Prostate gland (tissue), 2 donors: Measurements from ENCODE around the gene PARP8. TPM values are rescaled to one million over a fixed set of nuclear protein-coding genes. Genes with fewer than 3 reads are reported as not detected.

Source experiments
- DNase-seq: peaks from one replicate; pipeline ENCODE4 v3.0.0-alpha.2; 2019; ENCODE audit warnings: low spot score
- H3K27ac ChIP-seq, 2 donors: fragments of 200-600 bp; sonication (generic); 2 replicates each; pipeline ENCODE4 v1.5.1; 2017 to 2019
- H3K27me3 ChIP-seq: fragments of 200-600 bp; sonication (generic); replicated peaks from 2 replicates; pipeline ENCODE4 v1.5.1; 2019; ENCODE audit not compliant: insufficient read depth
- H3K36me3 ChIP-seq, 2 donors: fragments of 200-600 bp; sonication (generic); 1 replicate in 1 of 2; 2 replicates in 1 of 2; pipeline versions ENCODE4 v1.5.1 to v1.8.1; 2017 to 2019
- H3K4me1 ChIP-seq: fragments of 200-600 bp; sonication (generic); replicated peaks from 2 replicates; pipeline ENCODE4 v1.5.1; 2019
- H3K4me3 ChIP-seq, 2 donors: fragments of 200-600 bp; sonication (generic); 2 replicates each; pipeline ENCODE4 v1.5.1; 2017 to 2019
- H3K9me3 ChIP-seq: fragments of 200-600 bp; sonication (generic); 2 replicates; pipeline ENCODE4 v1.5.1; 2017
- POLR2A ChIP-seq: fragments of 450-650 bp; IDR thresholded peaks from one replicate; pipeline ENCODE4 v1.6.1; 2016; ENCODE audit warnings: antibody characterized with exemption, mild to moderate bottlenecking
- POLR2AphosphoS5 ChIP-seq: sonication (generic); formaldehyde crosslinking; IDR thresholded peaks from one replicate; pipeline ENCODE4 v1.6.1; 2017; ENCODE audit warnings: antibody characterized with exemption
- WGBS: methylation state at CpG from one replicate; pipeline ENCODE4 v1.1.5; 2018; 5-methylcytosine and 5-hydroxymethylcytosine counted together
- intact Hi-C: fragments of 100-400 bp; cut with DNase I; formaldehyde crosslinking; loops from one replicate; pipeline ENCODE4 v1.14.2; 2022
- total RNA-seq, 2 donors: library from RNA; depleted of rRNA; stranded (reverse); fragments of >200 nt; gene quantifications; one replicate each; pipeline ENCODE4 v1.1.0, GENCODE V29; 2016
- TF ChIP-seq, protein P1 (sequence below), 4 experiments: fragments of 200-600 bp in 2 of 4; fragments of 450-650 bp in 2 of 4; sonication (generic) in 2 of 4; IDR thresholded peaks; 1 replicate in 3 of 4; 2 replicates in 1 of 4; pipeline ENCODE4 v1.5.1; 2016 to 2019; ENCODE audit warnings: antibody characterized with exemption in 4 of 4, mild to moderate bottlenecking in 2 of 4, moderate library complexity in 2 of 4

PARP8 gene
- total RNA-seq, 2 donors from 2014 or later, result 21.8 TPM

DNA sequence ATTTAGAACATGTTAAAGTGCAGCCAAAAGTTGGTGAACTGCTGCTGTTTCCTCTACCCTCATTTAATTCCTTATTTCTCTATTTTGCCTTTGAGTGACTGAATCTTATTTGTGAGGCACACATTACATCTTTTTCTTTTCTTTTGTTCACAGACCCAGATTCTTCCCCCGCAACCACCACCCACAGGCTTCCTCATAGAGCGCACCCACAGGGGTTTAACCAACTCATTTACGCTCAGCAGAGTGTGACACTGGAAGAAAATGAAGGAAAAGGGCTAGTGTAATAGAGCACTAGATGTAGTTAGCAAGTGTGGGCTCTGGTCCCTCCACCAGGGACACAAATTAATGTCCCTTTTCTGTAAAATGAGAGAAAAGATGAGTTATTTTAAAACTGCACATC, 200.7 kb downstream of the PARP8 start:
- no peaks in the 10 kb centered on the region for H3K9me3 ChIP-seq
- H3K36me3 ChIP-seq, result no peaks in the 10 kb centered on the region
- no peaks in the 10 kb centered on the region for H3K27me3 ChIP-seq
- DNase-seq, result no peak
- TF ChIP-seq POLR2AphosphoS5, result no peak
- TF ChIP-seq, protein P1, sequence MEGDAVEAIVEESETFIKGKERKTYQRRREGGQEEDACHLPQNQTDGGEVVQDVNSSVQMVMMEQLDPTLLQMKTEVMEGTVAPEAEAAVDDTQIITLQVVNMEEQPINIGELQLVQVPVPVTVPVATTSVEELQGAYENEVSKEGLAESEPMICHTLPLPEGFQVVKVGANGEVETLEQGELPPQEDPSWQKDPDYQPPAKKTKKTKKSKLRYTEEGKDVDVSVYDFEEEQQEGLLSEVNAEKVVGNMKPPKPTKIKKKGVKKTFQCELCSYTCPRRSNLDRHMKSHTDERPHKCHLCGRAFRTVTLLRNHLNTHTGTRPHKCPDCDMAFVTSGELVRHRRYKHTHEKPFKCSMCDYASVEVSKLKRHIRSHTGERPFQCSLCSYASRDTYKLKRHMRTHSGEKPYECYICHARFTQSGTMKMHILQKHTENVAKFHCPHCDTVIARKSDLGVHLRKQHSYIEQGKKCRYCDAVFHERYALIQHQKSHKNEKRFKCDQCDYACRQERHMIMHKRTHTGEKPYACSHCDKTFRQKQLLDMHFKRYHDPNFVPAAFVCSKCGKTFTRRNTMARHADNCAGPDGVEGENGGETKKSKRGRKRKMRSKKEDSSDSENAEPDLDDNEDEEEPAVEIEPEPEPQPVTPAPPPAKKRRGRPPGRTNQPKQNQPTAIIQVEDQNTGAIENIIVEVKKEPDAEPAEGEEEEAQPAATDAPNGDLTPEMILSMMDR (IDR thresholded peaks at IDR 0.05), result no peak
- TF ChIP-seq POLR2A, result no peak
- intact Hi-C loops, result no loop called here
- no peak overlapping the region for H3K27ac ChIP-seq
- no peaks in the 10 kb centered on the region for H3K4me1 ChIP-seq
- H3K4me3 ChIP-seq, result no peak overlapping the region
- 88% methylated on average over 3 of the region's 3 CpGs for WGBS

DNA sequence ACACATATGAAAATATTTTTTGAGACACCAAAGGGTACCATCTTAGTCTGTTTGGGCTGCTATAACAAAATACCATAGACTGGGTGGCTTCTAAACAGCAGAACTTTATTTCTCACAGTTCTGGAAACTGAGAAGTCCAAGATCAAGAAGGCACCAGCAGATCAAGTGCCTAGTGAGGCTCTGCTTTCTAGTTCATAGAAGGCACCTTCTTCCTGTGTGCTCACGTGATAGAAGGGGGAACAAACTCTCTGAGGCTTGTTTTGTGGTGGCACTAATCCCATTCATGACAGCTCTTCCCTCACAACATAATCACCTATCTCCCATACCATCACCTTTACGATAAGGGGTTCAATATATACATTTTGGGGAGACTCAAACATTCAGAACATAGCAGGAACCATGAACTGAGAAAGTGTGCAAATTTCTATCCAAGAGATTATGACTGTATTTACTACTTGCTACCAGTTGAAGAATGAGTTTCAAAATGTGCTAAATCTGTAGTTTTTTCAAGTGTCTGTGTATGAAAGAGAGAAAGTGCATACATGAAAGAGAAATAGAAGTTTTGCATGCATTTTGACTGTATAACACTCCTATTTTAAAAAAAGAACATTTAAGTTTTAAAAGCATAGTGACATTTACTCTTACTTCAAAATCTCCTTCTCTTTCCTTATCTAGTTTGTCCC, 207.3 kb downstream of the PARP8 start:
- DNase-seq, result no peak
- H3K9me3 ChIP-seq, result no peaks in the 10 kb centered on the region
- H3K27me3 ChIP-seq, result no peaks in the 10 kb centered on the region
- H3K36me3 ChIP-seq, result no peaks in the 10 kb centered on the region
- intact Hi-C loops, result no loop called here
- TF ChIP-seq POLR2AphosphoS5, result no peak
- no peak for TF ChIP-seq POLR2A
- TF ChIP-seq, protein P1 (IDR thresholded peaks at IDR 0.05), result no peak
- H3K4me3 ChIP-seq, result no peak overlapping the region
- no peaks in the 10 kb centered on the region for H3K4me1 ChIP-seq
- WGBS, result 85% methylated on average over 2 of the region's 2 CpGs
- H3K27ac ChIP-seq, result no peak overlapping the region

DNA sequence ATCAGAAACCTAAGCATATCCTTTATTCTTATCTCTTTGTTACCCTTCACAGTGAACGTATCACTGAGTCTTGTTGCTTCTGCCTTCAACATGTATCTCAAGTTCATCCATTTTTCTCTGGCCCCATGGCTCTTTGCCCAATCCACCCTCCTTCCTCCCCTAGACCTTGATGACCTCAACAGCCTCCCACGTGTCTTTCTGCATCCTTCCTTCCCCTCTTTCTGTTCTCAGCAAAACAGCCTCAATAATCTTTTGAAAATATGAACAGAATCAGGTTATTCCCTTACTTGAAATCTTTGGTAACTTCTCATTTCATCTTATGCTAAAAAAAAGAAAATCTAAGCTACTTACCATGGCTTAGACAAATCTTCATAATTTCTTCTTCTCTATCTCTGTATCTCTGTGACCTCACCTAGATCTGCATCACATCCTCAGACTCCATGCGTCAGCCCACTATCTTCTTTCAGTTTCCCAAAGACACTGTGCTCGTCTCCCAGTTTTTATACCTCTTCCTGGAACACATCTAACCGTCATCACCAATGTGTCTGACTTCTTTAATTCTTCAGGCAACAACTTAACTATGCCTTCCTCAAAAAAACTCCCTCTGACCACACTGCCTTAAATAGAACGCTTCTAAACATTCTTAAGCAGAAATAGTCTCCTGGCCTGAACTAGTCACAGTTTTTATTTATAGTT, 208.0 kb downstream of the PARP8 start:
- Histone ChIP-seq H3K4me3 (no peak overlapping the region), H3K27me3 (no peaks in the 10 kb centered on the region), H3K27ac (no peak overlapping the region), H3K9me3 (no peaks in the 10 kb centered on the region), H3K36me3 (no peaks in the 10 kb centered on the region), H3K4me1 (no peaks in the 10 kb centered on the region)
- no peak for DNase-seq
- TF ChIP-seq POLR2AphosphoS5, result no peak
- TF ChIP-seq POLR2A, result no peak
- TF ChIP-seq, protein P1 (IDR thresholded peaks at IDR 0.05), result no peak
- intact Hi-C loops, result no loop called here
- 65% methylated on average over 6 of the region's 6 CpGs for WGBS

DNA sequence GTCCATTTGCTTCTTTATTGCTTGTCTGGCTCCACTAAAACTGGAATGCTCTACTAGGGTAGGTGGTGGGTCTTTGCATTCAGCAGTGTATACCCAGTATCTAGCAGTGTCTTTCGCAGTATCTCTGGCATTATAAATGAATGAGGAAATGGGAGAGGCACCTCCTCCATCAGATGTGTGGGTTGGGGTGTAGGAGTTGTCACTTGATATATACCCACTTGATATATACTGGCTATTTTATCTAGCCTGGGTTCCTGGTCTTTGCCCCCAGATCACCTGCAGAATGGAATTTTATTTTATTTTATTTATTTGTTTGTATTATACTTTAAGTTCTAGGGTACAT, 208.5 kb downstream of the PARP8 start:
- H3K27me3 ChIP-seq, result no peaks in the 10 kb centered on the region
- no peaks in the 10 kb centered on the region for H3K9me3 ChIP-seq
- no peak for DNase-seq
- 86% methylated on average over 1 of the region's 1 CpG for WGBS
- no peaks in the 10 kb centered on the region for H3K4me1 ChIP-seq
- H3K36me3 ChIP-seq, result no peaks in the 10 kb centered on the region
- H3K27ac ChIP-seq, result no peak overlapping the region
- H3K4me3 ChIP-seq, result no peak overlapping the region
- TF ChIP-seq POLR2A, result no peak
- no peak for TF ChIP-seq POLR2AphosphoS5
- TF ChIP-seq, protein P1 (IDR thresholded peaks at IDR 0.05), result no peak
- intact Hi-C loops, result no loop called here

DNA sequence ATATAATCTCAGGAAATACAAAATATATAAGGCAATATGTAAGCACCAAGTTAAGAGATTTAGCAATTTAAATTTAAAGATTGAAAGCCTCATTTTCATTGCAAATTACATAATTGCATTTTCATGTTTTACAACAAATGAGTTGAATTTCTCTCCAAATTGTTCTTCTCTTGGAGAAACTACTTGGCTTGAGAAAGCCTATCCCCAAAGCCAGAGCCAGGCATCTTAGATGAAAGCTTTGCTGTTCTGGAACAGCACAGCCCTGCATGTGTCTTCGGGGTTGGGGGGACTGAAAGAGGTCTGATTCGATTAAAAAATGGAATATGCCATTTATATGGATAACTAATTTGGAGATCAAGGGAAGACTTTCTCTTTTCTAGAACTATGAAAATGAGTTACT, 212.0 kb downstream of the PARP8 start:
- Histone ChIP-seq H3K9me3 (no peaks in the 10 kb centered on the region), H3K4me3 (no peak overlapping the region), H3K36me3 (no peaks in the 10 kb centered on the region), H3K27ac (no peak overlapping the region), H3K4me1 (no peaks in the 10 kb centered on the region), H3K27me3 (no peaks in the 10 kb centered on the region)
- no peak for DNase-seq
- WGBS, result 80% methylated on average over 2 of the region's 2 CpGs
- intact Hi-C loops, result no loop called here
- TF ChIP-seq, protein P1 (IDR thresholded peaks at IDR 0.05), result no peak
